Trophoblast cell (in vitro differentiated cells and primary cell): ENCODE results near the gene RBM23.

Experiments
- DNase-seq, 2 donors: peaks; one replicate each; pipeline ENCODE4 v3.0.0-alpha.2; 2016
- H2AFZ ChIP-seq: 2 replicates; pipeline ENCODE4 v1.6.1; 2013; ENCODE audit warnings: low read length, moderate library complexity, mild to moderate bottlenecking; ENCODE audit not compliant: insufficient read depth, poor library complexity
- H2AK5ac ChIP-seq: 2 replicates; pipeline ENCODE4 v1.6.1; 2013; ENCODE audit warnings: mild to moderate bottlenecking, low read length
- H2BK120ac ChIP-seq: 2 replicates; pipeline ENCODE4 v1.6.1; 2013; ENCODE audit warnings: low read length, mild to moderate bottlenecking, moderate library complexity; ENCODE audit not compliant: insufficient read depth, poor library complexity
- H2BK12ac ChIP-seq: 2 replicates; pipeline ENCODE4 v1.6.1; 2013; ENCODE audit warnings: mild to moderate bottlenecking, low read length, moderate library complexity
- H2BK5ac ChIP-seq: 2 replicates; pipeline ENCODE4 v1.6.1; 2013; ENCODE audit warnings: low read length, low read depth, moderate library complexity, mild to moderate bottlenecking; ENCODE audit not compliant: poor library complexity
- H3K14ac ChIP-seq: 2 replicates; pipeline ENCODE4 v1.6.1; 2013; ENCODE audit warnings: mild to moderate bottlenecking, low read length
- H3K18ac ChIP-seq: 2 replicates; pipeline ENCODE4 v1.6.1; 2013; ENCODE audit warnings: mild to moderate bottlenecking, low read length
- H3K23ac ChIP-seq: 2 replicates; pipeline ENCODE4 v1.6.1; 2013; ENCODE audit warnings: low read length
- H3K27ac ChIP-seq: 2 replicates; pipeline ENCODE4 v1.5.1; 2013; ENCODE audit warnings: low read depth, mild to moderate bottlenecking, inconsistent platforms, low read length, moderate library complexity
- H3K27me3 ChIP-seq: 2 replicates; pipeline ENCODE4 v1.6.1; 2013; ENCODE audit warnings: inconsistent platforms, mild to moderate bottlenecking, low read length, moderate library complexity; ENCODE audit not compliant: insufficient read depth
- H3K36me3 ChIP-seq, 2 experiments: 1 replicate in 1 of 2; 2 replicates in 1 of 2; pipeline ENCODE4 v1.6.1; 2013; ENCODE audit warnings: low read length in 2 of 2, mild to moderate bottlenecking in 2 of 2, moderate library complexity in 1 of 2; ENCODE audit not compliant: insufficient read depth in 2 of 2, control insufficient read depth in 1 of 2
- H3K4ac ChIP-seq: 2 replicates; pipeline ENCODE4 v1.6.1; 2013; ENCODE audit warnings: low read depth, mild to moderate bottlenecking, low read length, moderate library complexity
- H3K4me1 ChIP-seq, 2 experiments: 1 replicate in 1 of 2; 2 replicates in 1 of 2; pipeline ENCODE4 v1.6.1; 2013; ENCODE audit warnings: low read length in 2 of 2, mild to moderate bottlenecking in 2 of 2, moderate library complexity in 1 of 2; ENCODE audit not compliant: insufficient read depth in 2 of 2, control insufficient read depth in 1 of 2
- H3K4me2 ChIP-seq: 2 replicates; pipeline ENCODE4 v1.6.1; 2013; ENCODE audit warnings: inconsistent platforms, mild to moderate bottlenecking, low read length, moderate library complexity
- H3K4me3 ChIP-seq: 2 replicates; pipeline ENCODE4 v1.5.1; 2013; ENCODE audit warnings: mild to moderate bottlenecking, low read depth, low read length, inconsistent platforms
- H3K79me1 ChIP-seq: one replicate; pipeline ENCODE4 v1.6.1; 2013; ENCODE audit warnings: low read length
- H3K79me2 ChIP-seq: 2 replicates; pipeline ENCODE4 v1.6.1; 2013; ENCODE audit warnings: low read length, mild to moderate bottlenecking; ENCODE audit not compliant: control insufficient read depth, insufficient read depth, poor library complexity
- H3K9ac ChIP-seq: 2 replicates; pipeline ENCODE4 v1.6.1; 2013; ENCODE audit warnings: mild to moderate bottlenecking, low read length
- H3K9me3 ChIP-seq: 2 replicates; pipeline ENCODE4 v1.6.1; 2013; ENCODE audit warnings: low read depth, mild to moderate bottlenecking, control low read depth, inconsistent platforms, low read length; ENCODE audit not compliant: insufficient read depth
- H4K12ac ChIP-seq: 2 replicates; pipeline ENCODE4 v1.6.1; 2013; ENCODE audit warnings: low read depth, mild to moderate bottlenecking, low read length, moderate library complexity
- H4K8ac ChIP-seq: 2 replicates; pipeline ENCODE4 v1.6.1; 2013; ENCODE audit warnings: low read depth, mild to moderate bottlenecking, low read length, moderate library complexity
- H4K91ac ChIP-seq: one replicate; pipeline ENCODE4 v1.6.1; 2013; ENCODE audit warnings: low read depth, mild to moderate bottlenecking, low read length, moderate library complexity
- WGBS: extraction: QIAGEN DNeasy Blood & Tissue Kit; methylation state at CpG from one replicate; pipeline ENCODE4 v1.1.7; 2013; ENCODE audit warnings: missing lambda C conversion rate; ENCODE audit not compliant: insufficient read length, insufficient coverage; ENCODE audit errors: extremely low coverage; 5-methylcytosine and 5-hydroxymethylcytosine counted together

The RBM23 gene

DNA sequence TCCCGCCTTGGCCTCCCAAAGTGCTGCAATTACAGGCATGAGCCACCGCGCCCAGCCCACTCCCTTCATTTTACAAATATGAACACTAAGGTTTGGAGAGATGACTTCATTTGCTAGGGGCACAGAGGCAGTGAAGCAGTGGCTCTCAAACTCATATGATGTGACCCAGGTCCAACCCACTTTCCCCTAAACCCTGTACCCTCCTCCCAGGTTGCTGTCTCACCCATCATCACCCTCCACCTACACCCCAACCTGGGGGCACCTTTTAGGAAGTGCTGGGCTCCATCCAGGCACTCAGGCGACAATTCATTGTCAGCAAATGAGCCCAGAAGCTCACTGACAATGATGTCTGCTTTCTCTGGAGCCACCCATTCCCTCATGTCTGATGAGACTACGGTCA is 4.8 kb upstream of the RBM23 start:
- no peak overlapping the region for H3K9ac ChIP-seq
- no peak overlapping the region for H2AK5ac ChIP-seq

DNA sequence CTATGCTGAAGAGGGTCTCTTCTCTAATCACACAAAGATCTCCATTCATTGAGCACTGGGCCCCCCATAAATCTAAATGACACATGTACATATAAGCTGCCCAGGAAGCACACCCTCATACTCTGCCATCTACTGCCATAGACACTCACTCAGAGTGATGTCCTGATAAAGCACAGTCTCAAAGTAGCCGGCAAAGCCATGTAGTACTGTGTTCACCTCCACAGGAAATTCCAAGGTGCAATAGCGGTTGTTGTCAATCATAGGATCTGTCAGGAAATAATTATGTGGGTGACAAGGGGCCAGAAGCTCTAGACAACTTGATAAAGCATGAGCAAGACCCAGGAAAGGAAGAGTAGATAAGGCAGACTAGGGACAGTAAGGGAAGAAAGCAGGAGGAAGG is 3.3 kb upstream of the RBM23 start:
- Histone ChIP-seq H4K8ac (no peak overlapping the region), H3K4me2 (no peak overlapping the region), H3K4me1 (peaks cover 7 to 13% of the 10 kb centered on the region in 2 experiments), H2BK5ac (no peak overlapping the region), H2AFZ (no peak overlapping the region), H3K4ac (no peak overlapping the region), H2AK5ac (no peak overlapping the region), H3K79me1 (peaks cover 9% of the 10 kb centered on the region), H3K14ac (no peak overlapping the region), H3K18ac (no peak overlapping the region), H4K91ac (no peak overlapping the region), H3K4me3 (no peak overlapping the region), H3K36me3 (peaks cover 22 to 45% of the 10 kb centered on the region in 2 experiments), H4K12ac (no peak overlapping the region), H3K9ac (no peak overlapping the region), H3K9me3 (no peaks in the 10 kb centered on the region), H3K27me3 (no peaks in the 10 kb centered on the region), H3K23ac (no peak overlapping the region), H2BK12ac (no peak overlapping the region), H3K27ac (no peak overlapping the region), H3K79me2 (peaks cover 4% of the 10 kb centered on the region), H2BK120ac (no peak overlapping the region)
- WGBS = no CpG with 5 or more reads among the region's 2 CpGs
- no peak for DNase-seq

More for the DNA sequence above, 4.8 kb upstream of the RBM23 start:
- H2AFZ ChIP-seq = no peak overlapping the region
- no peak overlapping the region for H2BK12ac ChIP-seq
- no peak overlapping the region for H3K4me3 ChIP-seq
- no peaks in the 10 kb centered on the region for H3K27me3 ChIP-seq
- no CpG with 5 or more reads among the region's 5 CpGs for WGBS
- no peak overlapping the region for H3K18ac ChIP-seq
- no peak overlapping the region for H3K4ac ChIP-seq
- H3K79me2 ChIP-seq = peaks cover 4% of the 10 kb centered on the region
- peaks cover 6 to 13% of the 10 kb centered on the region in 2 experiments for H3K4me1 ChIP-seq
- H3K4me2 ChIP-seq = no peak overlapping the region
- peaks cover 23 to 46% of the 10 kb centered on the region in 2 experiments for H3K36me3 ChIP-seq
- no peak overlapping the region for H2BK120ac ChIP-seq
- peaks cover 5% of the 10 kb centered on the region for H3K79me1 ChIP-seq
- H3K27ac ChIP-seq = no peak overlapping the region
- no peak overlapping the region for H2BK5ac ChIP-seq
- H4K12ac ChIP-seq = no peak overlapping the region
- no peak for DNase-seq
- no peak overlapping the region for H4K91ac ChIP-seq
- no peak overlapping the region for H4K8ac ChIP-seq
- H3K23ac ChIP-seq = no peak overlapping the region
- no peaks in the 10 kb centered on the region for H3K9me3 ChIP-seq
- H3K14ac ChIP-seq = no peak overlapping the region

DNA sequence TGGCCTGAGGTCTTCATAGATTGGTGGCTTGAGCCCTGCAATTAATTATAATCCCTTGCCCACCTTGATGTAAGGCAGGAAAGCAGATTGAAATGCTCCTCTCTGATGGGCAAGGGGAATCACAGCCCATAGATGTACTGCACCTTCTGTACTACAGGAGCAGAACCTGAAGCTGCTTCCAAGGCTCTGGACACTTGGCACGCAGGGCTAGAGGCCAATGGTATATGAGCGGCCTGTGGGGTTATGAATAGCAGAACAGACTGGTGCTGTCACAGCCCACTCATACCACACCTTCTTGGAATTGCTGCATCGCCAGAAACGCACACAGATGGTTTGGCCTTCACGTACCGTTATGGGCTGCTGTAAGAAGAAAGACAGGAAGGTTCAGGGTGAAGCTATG is 1.7 kb upstream of the RBM23 start:
- Histone ChIP-seq H2BK120ac (no peak overlapping the region), H2BK12ac (no peak overlapping the region), H4K12ac (no peak overlapping the region), H2AK5ac (no peak overlapping the region), H2AFZ (no peak overlapping the region), H3K4me1 (peaks cover 7 to 13% of the 10 kb centered on the region in 2 experiments), H3K27ac (no peak overlapping the region), H3K79me1 (peaks cover 9% of the 10 kb centered on the region), H2BK5ac (no peak overlapping the region), H3K23ac (no peak overlapping the region), H3K4ac (no peak overlapping the region), H4K8ac (no peak overlapping the region), H3K9ac (no peak overlapping the region), H3K4me3 (no peak overlapping the region), H3K4me2 (no peak overlapping the region), H3K14ac (no peak overlapping the region), H3K18ac (no peak overlapping the region), H3K9me3 (no peaks in the 10 kb centered on the region), H3K36me3 (peaks cover 25 to 40% of the 10 kb centered on the region in 2 experiments), H3K27me3 (no peaks in the 10 kb centered on the region), H3K79me2 (peaks cover 4% of the 10 kb centered on the region), H4K91ac (no peak overlapping the region)
- peak in 1 of 2 donors; percentile 49 for DNase-seq
- WGBS = no CpG with 5 or more reads among the region's 6 CpGs

DNA sequence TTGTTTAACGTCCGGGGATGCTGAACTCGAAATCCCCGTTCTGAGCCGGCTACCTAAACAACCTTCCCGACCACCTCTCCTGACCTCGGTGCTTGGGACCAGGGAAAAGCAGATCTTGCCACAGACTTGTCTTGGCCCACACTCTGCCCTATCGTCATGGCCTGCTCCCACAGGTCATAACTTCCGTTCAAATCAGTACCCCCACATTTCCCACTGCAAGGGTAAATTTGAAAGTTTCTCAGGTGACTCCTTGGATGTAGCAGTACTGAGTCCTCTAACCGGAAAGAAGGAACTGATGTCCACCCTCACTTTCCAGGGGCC is 612 bp upstream of the RBM23 start:
- H3K9ac ChIP-seq = no peak overlapping the region
- no peak overlapping the region for H3K4ac ChIP-seq
- WGBS = no CpG with 5 or more reads among the region's 10 CpGs
- H3K27ac ChIP-seq = no peak overlapping the region
- no peak overlapping the region for H2BK5ac ChIP-seq
- peaks cover 9% of the 10 kb centered on the region for H3K79me1 ChIP-seq
- H3K4me3 ChIP-seq = peak overlapping the region; percentile 25
- H2BK12ac ChIP-seq = no peak overlapping the region
- H3K18ac ChIP-seq = no peak overlapping the region
- peak overlapping the region; percentile 40 for H4K8ac ChIP-seq
- peaks cover 7 to 13% of the 10 kb centered on the region in 2 experiments for H3K4me1 ChIP-seq
- H3K27me3 ChIP-seq = no peaks in the 10 kb centered on the region
- H3K36me3 ChIP-seq = peaks cover 21 to 35% of the 10 kb centered on the region in 2 experiments
- H3K79me2 ChIP-seq = peaks cover 4% of the 10 kb centered on the region
- peak overlapping the region; percentile 6 for H2AFZ ChIP-seq
- H3K4me2 ChIP-seq = peak overlapping the region; percentile 68
- H3K23ac ChIP-seq = no peak overlapping the region
- no peak overlapping the region for H4K12ac ChIP-seq
- DNase-seq = no peak
- no peak overlapping the region for H2BK120ac ChIP-seq
- H3K9me3 ChIP-seq = no peaks in the 10 kb centered on the region
- H4K91ac ChIP-seq = no peak overlapping the region
- H3K14ac ChIP-seq = no peak overlapping the region
- H2AK5ac ChIP-seq = peak overlapping the region; percentile 13
